ENCODE data around the gene POU2AF1. TPM values are rescaled to one million over a fixed set of nuclear protein-coding genes. Genes with fewer than 3 reads are reported as not detected.

The POU2AF1 gene
- total RNA-seq, 1 donor from 2014 or later = not detected

- peak; percentile 14 to 15 for DNase-seq (ENCODE audit: low read depth in 2 of 2)
These were observed 8.3 kb upstream of the POU2AF1 start for GRCh38 chr11:111387363-111387762.

DNA sequence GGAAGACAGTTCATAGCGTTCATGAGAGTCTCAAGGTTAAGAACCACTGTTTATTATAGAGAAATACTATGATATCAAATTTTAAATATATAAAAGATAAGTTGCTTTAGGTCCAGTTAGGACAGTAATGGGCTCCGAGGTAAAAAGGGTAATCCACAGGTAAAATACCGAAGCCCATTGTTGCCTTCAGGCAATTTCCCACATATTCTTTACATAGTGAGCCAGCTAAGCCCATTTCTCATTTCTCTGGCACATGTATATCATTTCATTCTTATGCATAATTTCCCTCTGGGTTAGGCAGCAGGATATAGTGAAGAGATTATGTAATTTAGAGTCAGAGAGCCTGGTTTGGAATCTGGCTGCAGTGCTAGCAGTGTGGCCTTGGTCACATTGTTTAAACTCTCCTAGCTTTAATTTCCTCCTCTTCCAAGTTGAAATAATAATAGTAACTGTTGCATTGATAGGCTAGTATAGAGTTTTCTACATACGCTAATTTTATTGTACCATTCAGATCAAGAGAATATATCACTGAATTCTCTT lies 7.6 kb upstream of the POU2AF1 start:
- no peak for DNase-seq (ENCODE audit: low read depth in 2 of 2)

DNA sequence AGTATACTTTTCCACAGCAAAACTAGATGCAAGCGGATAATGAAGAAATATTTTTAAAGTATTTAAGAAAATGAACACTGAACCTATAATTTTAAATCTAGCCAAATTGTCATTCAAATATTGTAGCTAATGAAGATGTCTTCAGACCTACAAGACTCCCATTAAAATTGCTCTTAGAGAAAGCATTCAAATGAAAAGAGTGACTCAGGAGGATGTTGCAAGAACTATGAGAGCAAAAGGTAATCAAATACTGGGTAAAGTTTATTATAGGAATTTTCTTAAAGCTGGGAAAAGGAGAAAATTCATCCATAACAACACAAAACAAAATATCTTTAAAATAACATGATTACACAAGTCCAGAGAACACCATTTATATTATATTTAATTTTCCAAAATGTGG lies 5.4 kb upstream of the POU2AF1 start:
- no peak for DNase-seq (ENCODE audit: low read depth in 2 of 2)

GRCh38 chr11:111382451-111382850 lies 3.4 kb upstream of the POU2AF1 start:
- DNase-seq (ENCODE audit: low read depth in 2 of 2) = no peak

DNA sequence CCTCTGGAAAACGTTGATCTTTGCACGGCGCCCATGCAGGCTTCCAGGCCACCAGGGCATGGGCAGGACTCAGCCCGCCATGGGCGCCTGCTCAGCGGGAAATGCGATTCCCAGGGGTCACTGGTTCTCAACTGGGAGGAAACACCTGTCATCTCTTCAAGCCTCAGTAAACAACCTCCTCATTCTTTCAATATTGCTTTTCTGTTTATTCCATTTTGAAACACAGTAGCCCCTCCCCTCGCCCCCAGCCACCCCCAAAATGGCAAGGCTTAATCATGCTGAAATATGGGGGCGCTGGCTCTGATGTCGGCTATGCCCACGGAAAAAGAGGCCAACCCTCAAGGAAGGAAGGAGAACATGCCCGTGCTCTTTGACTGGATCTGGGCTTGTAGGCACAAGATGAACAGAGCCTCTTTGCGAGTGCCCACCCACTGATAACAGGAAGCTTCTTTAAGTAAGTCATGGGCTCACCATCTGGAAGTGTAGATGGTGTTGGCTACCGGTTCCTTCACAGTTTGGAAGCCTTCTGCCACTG lies 594 bp upstream of the POU2AF1 start:
- no peak for DNase-seq (ENCODE audit: low read depth in 2 of 2)

DNA sequence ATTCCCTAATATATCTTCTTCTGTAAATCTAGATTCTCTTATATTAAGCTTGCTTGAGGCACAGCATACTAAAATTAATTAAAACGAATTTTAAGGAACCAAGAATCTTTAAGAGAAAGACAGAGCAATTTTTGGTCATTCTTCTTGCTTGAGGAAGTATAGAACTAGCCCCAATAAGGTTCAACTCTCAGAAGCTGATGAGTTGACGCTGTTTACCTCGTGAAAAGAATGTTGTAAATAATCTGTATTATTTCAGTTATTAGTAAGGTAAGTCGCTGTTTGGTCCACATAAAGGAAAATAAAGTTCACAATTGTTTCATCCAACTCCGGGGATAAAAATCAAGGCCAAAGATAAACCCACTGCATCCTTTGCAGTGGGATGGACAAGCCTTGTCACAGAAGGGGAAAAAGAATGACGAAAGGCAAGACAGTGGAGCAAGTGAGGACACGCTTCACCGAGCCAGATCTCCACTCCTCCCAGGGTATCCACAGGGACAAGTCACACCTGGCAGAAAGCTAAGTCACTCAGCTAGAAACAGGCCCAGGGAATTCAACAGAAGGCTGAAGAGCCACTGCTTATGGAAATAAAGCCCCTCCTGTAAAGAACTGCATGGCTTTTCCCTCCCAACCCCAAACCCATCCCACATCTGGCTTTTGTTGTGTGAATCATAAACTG lies 752 bp downstream of the POU2AF1 start:
- no peak for DNase-seq (ENCODE audit: low read depth in 2 of 2)

DNA sequence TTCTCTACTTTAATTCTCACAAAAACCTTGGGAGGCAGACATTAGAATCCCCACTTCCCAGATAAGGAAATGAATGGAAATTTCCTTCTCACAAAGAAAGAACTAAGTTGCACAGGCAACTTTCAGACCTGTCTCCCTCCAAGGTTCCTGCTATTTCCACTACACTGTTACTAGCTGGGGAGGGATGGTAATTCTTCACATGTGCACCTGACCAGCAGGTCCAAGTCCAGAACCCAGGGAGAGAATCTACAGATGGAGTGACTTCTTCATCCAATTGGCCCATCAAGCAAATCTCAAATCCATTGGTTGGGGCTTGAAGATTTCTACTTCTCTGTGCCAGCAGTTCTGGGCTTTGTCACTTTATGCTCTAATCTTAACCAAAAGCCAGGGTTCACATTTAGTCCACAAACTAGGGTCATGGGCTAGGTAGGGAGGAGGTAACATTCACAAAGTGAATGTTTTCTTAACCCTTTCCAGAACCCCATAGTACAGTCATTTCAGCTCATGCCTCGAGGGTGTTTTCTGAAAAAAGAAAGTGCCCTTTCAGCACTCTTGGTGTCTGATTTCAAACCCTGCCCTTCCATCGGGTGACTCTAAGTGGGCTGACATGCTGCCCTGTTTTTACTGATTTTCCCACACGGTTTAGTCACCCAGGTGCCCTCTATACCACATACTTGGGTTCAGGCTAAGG lies 2.7 kb downstream of the POU2AF1 start:
- DNase-seq (ENCODE audit: low read depth in 2 of 2) = no peak

GRCh38 chr11:111373590-111373989 lies 5.5 kb downstream of the POU2AF1 start:
- DNase-seq (ENCODE audit: low read depth in 2 of 2) = no peak

DNA sequence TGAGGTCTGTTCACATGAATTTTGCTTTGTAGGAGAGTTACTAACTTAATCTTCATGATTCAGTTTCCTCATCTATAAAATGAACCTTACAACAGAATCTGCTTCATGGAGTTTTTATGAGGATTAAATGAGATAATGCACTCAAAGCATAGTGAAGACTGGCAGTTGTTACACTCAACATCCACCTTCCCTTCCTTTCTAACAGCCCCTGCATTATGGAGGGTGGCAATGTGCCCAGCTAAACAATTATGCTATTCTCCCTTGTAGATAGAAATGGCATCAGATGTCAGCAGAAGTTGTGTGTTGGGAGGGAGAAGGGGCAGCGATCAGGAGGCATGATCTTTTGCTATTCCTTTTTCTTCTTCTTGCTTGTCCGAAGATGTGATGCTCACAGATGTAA lies 6.5 kb downstream of the POU2AF1 start:
- DNase-seq (ENCODE audit: low read depth in 2 of 2) = no peak

- DNase-seq (ENCODE audit: low read depth in 2 of 2) = no peak
These were observed 8.0 kb downstream of the POU2AF1 start for GRCh38 chr11:111370902-111371578.

- DNase-seq (ENCODE audit: low read depth in 2 of 2) = no peak
These were observed 8.7 kb downstream of the POU2AF1 start for GRCh38 chr11:111370270-111370901.

- no peak for DNase-seq (ENCODE audit: low read depth in 2 of 2)
These were observed 10.9 kb downstream of the POU2AF1 start for GRCh38 chr11:111368285-111368560.

- DNase-seq (ENCODE audit: low read depth in 2 of 2) = no peak
These were observed 11.4 kb downstream of the POU2AF1 start for GRCh38 chr11:111367411-111368284.

DNA sequence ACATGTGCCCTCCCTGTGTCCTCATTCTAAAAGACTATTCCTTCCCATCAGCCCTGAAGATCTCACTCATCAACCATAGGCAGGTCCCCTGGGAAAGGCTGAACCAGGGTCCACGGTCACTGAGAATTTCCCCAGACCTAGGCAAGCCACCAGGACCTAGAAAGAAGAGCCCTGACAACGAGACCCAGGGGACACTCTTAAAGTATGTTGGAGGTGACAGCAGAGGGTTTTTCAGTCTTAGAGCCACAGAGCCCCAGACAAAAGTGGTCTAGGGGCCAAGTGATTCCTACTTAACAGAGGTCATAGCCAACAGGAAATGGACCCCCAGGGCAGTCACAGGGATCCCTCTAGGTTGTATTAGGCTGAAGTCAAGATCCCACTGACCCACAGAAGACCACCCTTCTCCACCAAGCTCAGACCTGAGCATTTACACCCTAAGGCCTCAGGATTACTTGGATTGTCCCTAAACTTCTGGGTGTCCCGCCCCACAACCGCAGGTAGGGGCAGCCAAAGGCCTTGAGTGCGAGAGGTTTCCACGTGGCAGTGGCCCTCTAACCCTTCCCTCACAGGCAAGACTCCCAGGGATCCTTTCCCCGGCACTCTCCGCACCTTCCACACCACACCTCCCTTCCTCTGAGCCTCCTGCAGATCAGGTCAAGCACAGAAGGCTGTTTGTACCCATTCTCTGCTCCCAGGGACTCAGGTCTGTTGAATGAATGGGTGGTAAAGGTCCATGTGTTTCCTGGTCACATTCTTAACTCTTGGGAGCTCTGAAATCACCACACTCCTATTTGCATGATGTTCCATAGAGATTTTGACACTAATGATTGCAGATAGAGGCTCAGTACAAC lies 12.3 kb downstream of the POU2AF1 start:
- DNase-seq (ENCODE audit: low read depth in 2 of 2) = no peak

DNA sequence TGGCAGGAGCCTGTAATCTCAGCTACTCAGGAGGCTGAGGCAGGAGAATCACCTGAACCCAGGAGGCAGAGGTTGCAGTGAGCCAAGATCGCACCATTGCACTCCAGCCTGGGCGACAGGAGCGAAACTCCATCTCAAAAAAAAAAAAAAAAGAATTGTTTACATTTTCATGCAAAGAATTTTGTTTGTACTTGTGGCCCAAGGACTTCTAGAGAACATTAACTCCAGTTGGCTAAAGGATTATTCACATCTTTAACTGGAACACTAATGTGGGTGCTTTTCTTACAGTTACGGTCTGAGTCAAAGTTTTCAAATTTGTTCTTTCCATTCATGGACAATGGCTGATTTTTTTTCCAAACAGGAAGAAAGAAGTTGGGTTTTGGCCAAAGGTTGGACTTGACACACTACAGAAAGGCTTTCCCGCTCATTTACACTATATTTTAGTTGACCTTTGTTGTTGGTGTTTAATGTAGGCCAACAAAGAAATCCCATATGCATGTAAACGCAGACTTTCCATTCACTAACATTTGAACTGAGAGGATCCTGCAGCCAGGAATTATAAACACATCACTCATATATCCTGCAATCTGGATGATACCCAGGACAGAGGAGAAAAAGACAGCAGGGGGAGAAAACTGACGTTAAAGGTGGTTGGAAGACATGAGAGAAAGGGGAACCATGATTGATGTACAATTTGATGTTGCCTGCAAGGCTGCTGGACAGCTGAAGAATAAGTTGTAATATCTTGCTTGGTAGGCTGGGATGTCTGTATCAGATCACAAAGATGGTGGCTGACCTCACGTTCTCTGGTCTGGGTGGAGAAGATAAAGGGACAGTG lies 13.1 kb downstream of the POU2AF1 start:
- DNase-seq (ENCODE audit: low read depth in 2 of 2) = no peak

DNA sequence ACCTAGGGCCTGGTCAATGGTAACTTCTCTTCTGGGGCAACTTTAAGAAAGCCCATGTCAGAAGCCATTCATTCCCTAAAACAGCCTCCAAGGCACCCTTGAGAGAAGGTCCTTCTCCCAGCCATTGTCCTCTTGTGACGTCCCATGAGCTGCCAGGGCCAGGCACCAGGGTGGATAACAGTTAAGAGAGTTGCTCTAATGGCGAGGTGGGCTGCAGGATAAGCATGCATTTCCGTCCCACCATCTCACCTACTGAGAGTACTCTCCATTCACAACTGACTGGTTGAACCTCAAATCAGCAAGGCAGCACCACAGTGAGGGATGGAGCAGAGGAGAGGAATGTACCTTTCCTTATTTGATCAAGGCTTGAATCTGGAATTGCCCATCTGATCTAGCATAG lies 14.6 kb downstream of the POU2AF1 start:
- DNase-seq (ENCODE audit: low read depth in 2 of 2) = no peak

DNA sequence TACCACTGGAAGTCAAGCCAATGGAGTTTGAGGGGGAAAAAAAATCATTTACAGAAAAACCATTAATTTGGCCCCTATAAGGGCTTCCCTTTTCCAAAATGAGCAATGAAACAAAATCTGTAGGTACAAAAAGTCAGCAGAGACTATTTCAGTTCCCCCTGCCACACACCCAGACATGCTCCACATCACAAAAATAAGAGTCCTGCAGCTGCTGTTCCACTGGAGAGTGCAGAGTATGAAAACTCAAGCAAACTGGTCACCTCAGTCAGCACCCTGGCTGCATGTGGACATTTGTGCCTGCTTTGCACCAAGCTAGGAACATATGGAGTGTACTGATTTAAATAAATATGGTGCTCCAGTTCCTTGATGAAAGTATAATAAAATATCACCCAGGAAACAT lies 15.1 kb downstream of the POU2AF1 start:
- no peak for DNase-seq (ENCODE audit: low read depth in 2 of 2)

DNA sequence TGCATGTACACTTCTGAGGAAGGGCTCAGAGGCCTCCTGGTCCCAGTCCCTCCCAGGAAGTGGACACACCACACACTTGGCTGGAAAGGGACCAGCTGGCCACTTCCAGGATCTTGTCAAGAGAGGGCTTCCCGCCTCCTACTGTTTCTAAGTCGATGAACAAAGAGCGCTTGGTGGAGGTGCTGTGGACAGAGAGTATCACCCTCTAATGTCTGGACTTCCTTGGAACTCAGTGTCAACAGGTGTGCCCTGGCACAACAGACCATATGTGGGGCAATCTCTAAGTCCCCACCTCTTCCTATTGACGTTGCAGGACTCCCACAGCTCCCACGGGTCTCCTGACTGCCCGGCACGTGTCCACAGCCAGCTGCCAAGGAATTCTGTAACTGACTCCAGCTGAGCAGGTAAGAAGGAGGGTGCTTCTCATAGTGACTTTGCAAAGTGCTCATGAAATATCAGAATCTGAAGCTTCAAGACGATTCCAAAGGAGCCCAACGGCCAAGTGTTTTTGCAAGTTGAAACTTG lies 16.1 kb downstream of the POU2AF1 start:
- DNase-seq (ENCODE audit: low read depth in 2 of 2) = no peak

- DNase-seq (ENCODE audit: low read depth in 2 of 2) = no peak
These were observed 17.2 kb downstream of the POU2AF1 start for GRCh38 chr11:111361874-111362273.

Measured in dermis microvascular lymphatic vessel endothelial cell (primary cell).